ENCODE data around the gene ANXA8.

ANXA8 gene

GRCh38 chr10:47454780-47455058 lies 29.2 kb downstream of the ANXA8 start:
- no peak for TF ChIP-seq JUND (IDR thresholded peaks at IDR 0.05; ENCODE audit: low read depth)
- in situ Hi-C loops (cut with HindIII; ENCODE audit: low pct_unique_long_range_greater_than_20kb, low sequenced_read_pairs), result no loop called here
- DNase-seq (ENCODE audit: low read depth in 1 of 2, low spot score in 1 of 2), result no peak

GRCh38 chr10:47454008-47454779 lies 29.7 kb downstream of the ANXA8 start:
- no peak for DNase-seq (ENCODE audit: low read depth in 1 of 2, low spot score in 1 of 2)
- TF ChIP-seq JUND (IDR thresholded peaks at IDR 0.05; ENCODE audit: low read depth), result no peak
- in situ Hi-C loops (cut with HindIII; ENCODE audit: low pct_unique_long_range_greater_than_20kb, low sequenced_read_pairs), result no loop called here

- in situ Hi-C loops (cut with HindIII; ENCODE audit: low pct_unique_long_range_greater_than_20kb, low sequenced_read_pairs), result no loop called here
- no peak for TF ChIP-seq JUND (IDR thresholded peaks at IDR 0.05; ENCODE audit: low read depth)
- DNase-seq (ENCODE audit: low read depth in 1 of 2, low spot score in 1 of 2), result no peak
Observed at GRCh38 chr10:47453141-47454007, 30.5 kb downstream of the ANXA8 start.

GRCh38 chr10:47452495-47453140 lies 31.3 kb downstream of the ANXA8 start:
- in situ Hi-C loops (cut with HindIII; ENCODE audit: low pct_unique_long_range_greater_than_20kb, low sequenced_read_pairs), result no loop called here
- TF ChIP-seq JUND (IDR thresholded peaks at IDR 0.05; ENCODE audit: low read depth), result no peak
- DNase-seq (ENCODE audit: low read depth in 1 of 2, low spot score in 1 of 2), result no peak

- no peak for TF ChIP-seq JUND (IDR thresholded peaks at IDR 0.05; ENCODE audit: low read depth)
- in situ Hi-C loops (cut with HindIII; ENCODE audit: low pct_unique_long_range_greater_than_20kb, low sequenced_read_pairs), result no loop called here
- no peak for DNase-seq (ENCODE audit: low read depth in 1 of 2, low spot score in 1 of 2)
Observed at GRCh38 chr10:47451998-47452494, 31.9 kb downstream of the ANXA8 start.

GRCh38 chr10:47451273-47451997 lies 32.5 kb downstream of the ANXA8 start:
- no peak for TF ChIP-seq JUND (IDR thresholded peaks at IDR 0.05; ENCODE audit: low read depth)
- in situ Hi-C loops (cut with HindIII; ENCODE audit: low pct_unique_long_range_greater_than_20kb, low sequenced_read_pairs), result no loop called here
- DNase-seq (ENCODE audit: low read depth in 1 of 2, low spot score in 1 of 2), result no peak

GRCh38 chr10:47450442-47450841 lies 33.5 kb downstream of the ANXA8 start:
- TF ChIP-seq JUND (IDR thresholded peaks at IDR 0.05; ENCODE audit: low read depth), result no peak
- in situ Hi-C loops (cut with HindIII; ENCODE audit: low pct_unique_long_range_greater_than_20kb, low sequenced_read_pairs), result no loop called here
- no peak for DNase-seq (ENCODE audit: low read depth in 1 of 2, low spot score in 1 of 2)

- no peak for DNase-seq (ENCODE audit: low read depth in 1 of 2, low spot score in 1 of 2)
- in situ Hi-C loops (cut with HindIII; ENCODE audit: low pct_unique_long_range_greater_than_20kb, low sequenced_read_pairs), result no loop called here
- no peak for TF ChIP-seq JUND (IDR thresholded peaks at IDR 0.05; ENCODE audit: low read depth)
Observed at GRCh38 chr10:47449979-47450378, 33.9 kb downstream of the ANXA8 start.

- no peak for DNase-seq (ENCODE audit: low read depth in 1 of 2, low spot score in 1 of 2)
- in situ Hi-C loops (cut with HindIII; ENCODE audit: low pct_unique_long_range_greater_than_20kb, low sequenced_read_pairs), result no loop called here
- TF ChIP-seq JUND (IDR thresholded peaks at IDR 0.05; ENCODE audit: low read depth), result no peak
Observed at GRCh38 chr10:47449102-47449978, 34.6 kb downstream of the ANXA8 start.

GRCh38 chr10:47447705-47448104 lies 36.2 kb downstream of the ANXA8 start:
- in situ Hi-C loops (cut with HindIII; ENCODE audit: low pct_unique_long_range_greater_than_20kb, low sequenced_read_pairs), result no loop called here
- TF ChIP-seq JUND (IDR thresholded peaks at IDR 0.05; ENCODE audit: low read depth), result no peak
- DNase-seq (ENCODE audit: low read depth in 1 of 2, low spot score in 1 of 2), result no peak

GRCh38 chr10:47447209-47447608 lies 36.7 kb downstream of the ANXA8 start:
- in situ Hi-C loops (cut with HindIII; ENCODE audit: low pct_unique_long_range_greater_than_20kb, low sequenced_read_pairs), result no loop called here

More at GRCh38 chr10:47447209-47447608, 36.7 kb downstream of the ANXA8 start:
- no peak for DNase-seq (ENCODE audit: low read depth in 1 of 2, low spot score in 1 of 2)
- no peak for TF ChIP-seq JUND (IDR thresholded peaks at IDR 0.05; ENCODE audit: low read depth)
